HG02884 (cell line): Measurements from ENCODE around the gene KNOP1.

Experiments used
- ATAC-seq: cut with Tn5 transposase; IDR thresholded peaks from one replicate; pipeline ENCODE4 v1.9.1; 2021; ENCODE audit warnings: mild to moderate bottlenecking, moderate library complexity; ENCODE audit not compliant: unreplicated experiment

Gene KNOP1

DNA sequence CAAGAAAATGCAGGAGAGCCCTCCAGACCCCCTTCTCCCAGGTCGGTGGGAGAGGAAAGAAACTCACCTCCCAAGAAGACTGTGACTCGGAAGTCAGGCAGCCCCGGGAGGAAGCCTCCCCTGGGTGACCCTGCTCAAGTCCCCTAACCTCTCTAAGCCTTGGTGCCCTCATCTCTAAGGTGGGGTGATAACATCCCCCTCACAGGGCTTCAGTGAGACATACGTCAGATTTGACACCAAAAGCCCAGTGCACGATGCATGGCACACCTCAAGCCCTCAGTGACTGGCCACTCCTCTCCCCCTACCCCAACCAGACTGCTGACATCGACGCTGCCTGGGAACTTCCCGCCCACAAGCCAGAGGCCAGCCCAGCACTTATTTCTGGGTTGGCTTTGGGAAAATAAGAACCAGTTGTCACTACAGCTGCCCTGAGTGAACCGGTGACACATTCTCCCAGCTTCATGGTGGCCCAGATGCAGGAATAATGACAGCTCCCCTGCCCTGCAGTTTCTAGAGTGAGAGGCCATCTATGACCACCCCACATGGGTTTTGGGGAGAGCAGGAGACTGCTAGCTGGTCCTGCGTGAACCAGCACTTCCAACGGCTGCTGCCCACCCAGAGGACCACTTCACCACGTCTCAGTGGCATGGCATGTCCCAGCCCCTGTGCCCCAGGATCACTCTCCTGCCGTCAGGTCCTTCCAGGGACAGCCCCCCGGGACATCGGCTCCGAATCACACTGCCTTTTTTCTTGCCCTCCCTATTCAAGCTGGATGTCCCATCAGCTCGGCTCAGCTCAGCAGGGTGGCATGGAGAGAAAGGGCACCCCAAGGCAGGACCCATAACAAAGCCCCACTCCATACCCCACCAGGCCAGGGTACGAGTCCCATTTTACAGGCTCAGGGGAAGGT lies 9.5 kb downstream of the KNOP1 start:
- no peak for ATAC-seq

DNA sequence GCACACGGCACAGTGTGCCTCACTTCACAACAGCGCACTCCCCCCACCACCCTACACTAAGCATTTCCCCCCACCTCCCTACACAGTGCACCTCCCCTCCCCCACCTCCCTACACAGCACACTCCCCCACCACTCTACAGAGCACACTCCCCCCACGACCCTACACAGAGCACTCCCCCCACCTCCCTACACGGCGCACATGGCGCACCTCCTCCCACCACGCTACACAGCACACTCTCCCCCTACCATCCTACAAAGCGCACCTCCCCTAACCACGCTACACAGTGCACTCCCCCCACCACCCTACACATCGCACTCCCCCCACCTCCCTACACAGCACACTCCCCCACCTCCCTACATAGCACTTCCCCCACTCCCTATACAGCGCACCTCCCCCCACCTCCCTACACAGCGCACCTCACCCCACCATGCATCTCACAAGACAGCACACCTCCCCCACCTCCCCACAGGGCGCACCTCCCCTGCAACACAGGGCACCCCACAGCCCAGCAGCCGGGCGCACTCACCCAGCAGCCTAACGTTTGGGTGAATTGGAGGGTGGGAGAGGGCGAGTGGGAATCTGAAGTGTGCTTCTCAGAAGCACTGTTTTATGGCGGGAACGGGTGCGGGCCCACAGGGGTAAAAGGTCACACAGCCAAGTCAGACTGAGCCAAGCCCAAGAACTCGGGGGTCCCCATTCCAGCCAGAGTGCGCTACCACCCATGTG lies 10.3 kb downstream of the KNOP1 start:
- no peak for ATAC-seq

DNA sequence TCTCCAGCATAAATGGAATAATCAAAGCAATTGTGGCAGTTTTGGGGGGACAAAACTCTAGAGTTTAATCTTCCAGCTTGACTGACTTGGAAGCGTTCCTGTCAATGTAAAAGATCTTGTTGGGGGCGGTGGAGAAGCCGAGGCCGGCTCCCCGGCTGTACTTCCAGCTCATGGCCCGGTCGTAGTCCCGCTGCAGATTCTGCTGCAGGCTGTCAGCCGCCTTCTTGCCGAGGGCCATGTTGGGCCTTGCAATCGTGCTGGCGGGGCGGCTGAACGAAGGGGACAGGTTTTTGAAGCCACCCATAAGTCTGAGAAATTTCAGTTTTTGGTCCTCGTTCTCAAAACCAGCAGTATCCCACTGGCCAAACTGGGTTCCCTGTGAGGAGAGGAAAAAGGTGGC lies 11.2 kb downstream of the KNOP1 start:
- ATAC-seq: no peak

DNA sequence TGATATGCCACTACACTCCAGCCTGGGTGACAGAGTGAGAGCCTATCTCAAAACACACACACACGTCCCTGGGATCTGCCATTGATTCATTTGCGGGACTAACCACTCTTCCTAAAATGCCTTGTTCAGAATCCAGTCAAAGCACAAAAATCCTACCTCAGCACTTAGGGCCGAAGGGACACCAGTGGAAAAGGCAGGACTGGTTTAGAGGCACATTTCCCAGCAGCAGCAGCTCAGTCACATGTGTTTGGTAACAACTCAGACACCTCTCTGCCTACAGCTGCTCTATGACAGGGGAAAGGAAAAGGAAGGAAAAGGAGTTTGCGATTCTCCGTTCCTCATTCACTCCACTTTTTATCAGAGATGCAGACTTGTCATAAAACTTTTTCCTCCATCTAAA lies 12.2 kb downstream of the KNOP1 start:
- ATAC-seq: no peak

DNA sequence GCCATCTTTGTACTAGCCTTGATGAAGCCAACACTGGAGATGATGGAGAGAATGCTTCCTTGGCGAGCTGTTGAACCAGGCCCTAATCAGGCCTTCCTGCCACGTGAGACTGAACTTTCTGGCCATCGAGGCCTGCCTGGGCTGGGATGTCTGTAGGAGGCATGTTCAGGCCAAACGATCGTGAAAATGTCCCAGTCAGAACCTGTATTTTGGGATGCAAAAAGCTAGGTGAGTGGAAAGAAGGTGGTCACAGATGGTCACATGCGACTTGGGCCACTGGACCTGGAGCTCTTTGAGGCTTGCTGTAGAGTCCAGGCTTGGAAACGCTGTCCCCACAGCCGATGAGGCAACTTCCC lies 12.9 kb downstream of the KNOP1 start:
- ATAC-seq: no peak

DNA sequence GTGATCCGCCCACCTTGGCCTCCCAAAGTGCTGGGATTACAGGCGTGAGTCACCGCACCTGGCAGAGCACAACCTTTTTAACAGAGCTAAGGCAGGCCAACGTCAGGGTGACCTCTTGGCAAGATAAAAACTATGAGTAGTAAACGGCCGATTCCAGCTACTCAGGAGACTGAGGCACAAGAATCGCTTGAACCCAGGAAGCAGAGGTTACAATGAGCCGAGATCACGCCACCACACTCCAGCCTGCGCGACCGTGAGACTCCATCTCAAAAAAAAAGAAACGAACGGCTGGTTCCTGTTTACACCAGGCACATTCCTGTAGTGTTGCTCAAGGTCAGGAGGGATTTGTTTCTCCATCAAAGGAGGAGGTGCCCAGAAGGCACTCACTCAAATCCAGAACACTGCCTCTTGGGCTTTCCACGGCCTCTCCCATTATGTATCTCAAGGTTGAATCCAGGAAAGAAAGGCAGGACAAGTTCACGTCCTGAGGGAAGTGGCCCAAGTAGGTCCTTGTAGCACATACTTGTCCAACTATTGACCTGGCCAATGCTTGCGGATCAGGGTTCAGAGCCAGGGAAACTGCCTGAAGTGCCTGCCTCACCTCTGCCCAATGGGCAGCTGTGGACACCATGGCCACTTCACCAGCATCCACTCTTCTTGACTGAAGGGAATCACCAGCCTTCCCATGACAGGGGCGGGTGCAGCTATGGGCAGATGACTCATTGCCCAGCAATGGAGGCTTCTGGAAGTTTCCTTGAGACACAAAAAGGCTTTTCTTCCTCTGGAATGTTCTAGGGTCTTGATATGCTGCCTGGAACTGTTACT lies 13.5 kb downstream of the KNOP1 start:
- ATAC-seq: no peak

DNA sequence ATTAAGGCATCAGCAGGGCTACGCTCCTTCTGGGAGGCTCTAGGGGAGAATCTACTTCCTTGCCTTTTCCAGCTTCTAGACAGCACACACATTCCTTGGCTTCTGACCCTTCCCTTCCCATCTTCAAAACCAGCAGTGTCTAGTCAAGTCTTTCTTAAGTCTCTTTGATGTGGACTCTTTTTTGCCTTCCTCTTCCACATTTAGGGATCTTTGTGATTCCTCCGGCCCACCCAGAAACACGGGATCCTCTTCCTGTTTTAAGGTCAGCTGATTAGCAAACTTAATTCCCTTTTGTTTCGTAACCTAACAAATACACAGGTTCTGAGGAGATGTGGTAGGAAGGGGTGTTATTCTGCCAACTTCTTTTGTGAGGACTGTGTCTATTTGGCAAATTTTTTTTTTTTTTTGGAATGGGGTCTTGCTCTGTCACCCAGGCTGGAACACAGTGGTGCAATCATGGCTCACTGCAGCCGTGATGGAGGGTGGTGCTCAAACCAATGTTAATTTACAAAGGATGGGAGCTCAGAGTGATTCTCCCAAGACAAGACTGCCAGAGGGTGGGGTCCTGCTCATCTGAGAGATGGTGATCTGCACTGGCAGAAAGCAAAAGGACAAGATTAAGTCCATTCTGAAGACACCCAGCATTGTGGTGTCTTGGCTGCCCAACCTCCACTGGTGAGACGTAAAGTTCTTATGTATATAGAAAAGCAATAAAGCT lies 14.7 kb downstream of the KNOP1 start:
- ATAC-seq: no peak

DNA sequence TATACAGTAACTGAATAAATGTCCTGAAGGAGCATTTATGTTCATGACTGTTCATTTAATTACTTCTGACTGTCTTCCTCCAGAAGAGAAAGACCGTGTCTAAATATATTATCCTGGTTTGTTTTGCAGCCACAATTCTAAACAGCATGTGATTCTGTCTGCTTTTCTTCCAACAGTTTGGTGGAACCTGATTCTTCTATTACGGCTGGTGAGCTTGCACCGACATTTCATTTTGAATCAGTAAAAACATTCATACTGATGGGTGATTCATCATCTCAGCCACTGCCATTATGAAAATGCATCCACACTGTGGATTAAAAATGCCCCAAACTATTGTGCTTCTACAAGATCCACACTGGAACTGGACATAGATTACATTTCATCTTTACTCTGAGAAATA lies 16.9 kb downstream of the KNOP1 start:
- ATAC-seq: no peak

DNA sequence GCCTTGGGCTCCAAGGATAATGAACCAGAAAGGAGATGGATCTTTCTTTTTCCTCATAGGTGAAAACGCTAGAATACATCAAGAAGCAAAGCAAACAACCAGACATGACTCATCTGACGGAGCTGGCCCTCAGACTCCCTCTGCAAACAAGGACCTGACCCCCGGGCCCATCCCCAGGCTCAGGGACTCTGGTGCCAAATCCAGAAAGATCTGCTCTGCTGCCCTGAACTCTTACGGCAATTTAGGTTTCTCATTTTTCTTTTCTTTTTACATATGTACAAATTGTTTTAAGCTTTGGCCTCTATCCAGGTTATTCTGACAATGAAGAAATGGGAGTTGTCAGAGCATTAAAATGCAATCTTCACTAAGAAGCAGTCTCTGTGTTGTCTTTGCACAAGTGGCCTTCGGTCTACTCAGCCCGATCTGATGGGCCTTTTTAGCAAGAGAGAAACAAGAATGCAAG lies 17.7 kb downstream of the KNOP1 start:
- no peak for ATAC-seq

DNA sequence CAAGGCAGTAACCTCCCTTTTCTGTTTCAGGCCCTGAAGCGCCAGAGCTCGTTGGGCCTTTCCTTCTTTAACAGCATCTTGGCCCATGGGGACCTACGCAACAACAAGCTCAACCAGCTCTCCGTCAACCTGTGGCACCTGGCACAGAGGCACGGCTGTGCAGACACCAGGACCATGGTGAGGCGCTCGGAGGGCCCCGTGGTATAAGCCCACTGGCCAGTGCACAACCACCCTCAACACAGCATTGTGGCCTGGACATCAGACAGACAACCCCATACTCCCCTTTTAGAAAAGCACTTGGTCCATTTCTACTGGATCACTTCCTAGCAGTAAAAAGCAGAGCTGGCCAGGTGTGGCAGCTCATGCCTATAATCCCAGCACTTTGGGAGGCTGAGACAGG lies 18.6 kb downstream of the KNOP1 start:
- no peak for ATAC-seq

DNA sequence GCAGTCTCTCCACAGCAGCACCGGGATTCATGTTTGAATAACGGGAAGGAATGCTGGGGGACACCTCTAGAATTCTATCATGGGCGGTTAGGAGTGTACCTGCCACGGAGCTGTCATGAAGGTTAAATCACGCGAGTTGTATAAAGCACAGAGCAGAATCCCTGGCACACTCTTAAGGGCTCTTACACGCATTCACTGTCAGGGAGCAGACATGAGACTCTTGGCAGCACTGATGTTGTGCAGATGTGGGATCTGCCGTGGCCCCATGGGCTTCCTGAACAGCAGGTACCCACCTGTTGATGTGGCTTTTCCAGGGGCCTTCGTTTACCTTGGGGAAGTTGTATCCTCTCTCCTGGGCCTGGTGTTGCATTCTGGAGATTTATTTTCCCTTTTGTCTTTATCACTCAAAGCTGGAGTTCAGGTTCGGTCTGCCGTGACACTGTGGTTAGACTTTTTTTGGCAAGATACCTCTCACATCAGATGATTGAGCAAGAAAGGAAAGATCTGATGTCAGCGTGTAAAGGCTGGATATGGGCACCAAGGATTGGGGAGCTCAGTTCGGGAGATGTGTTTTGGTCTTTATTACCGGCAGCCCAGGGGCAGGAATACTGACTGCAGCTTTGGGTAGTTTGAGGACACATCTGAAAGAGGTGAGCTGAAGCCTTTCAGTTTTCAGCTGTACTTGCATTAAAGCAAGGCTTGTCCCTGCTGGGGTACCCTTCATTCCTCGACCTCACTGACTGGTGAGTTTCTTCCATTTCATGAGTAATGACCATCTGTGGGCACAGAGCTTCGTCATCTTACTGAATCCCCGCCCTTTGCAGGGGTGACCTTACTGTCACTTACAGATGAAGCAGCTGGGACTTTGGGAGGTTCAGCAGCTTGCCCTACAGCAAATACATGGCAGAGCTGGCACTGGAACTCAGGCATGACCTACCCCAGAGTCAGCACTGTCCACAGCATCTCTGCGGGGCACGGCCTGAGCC lies 19.3 kb downstream of the KNOP1 start:
- no peak for ATAC-seq

DNA sequence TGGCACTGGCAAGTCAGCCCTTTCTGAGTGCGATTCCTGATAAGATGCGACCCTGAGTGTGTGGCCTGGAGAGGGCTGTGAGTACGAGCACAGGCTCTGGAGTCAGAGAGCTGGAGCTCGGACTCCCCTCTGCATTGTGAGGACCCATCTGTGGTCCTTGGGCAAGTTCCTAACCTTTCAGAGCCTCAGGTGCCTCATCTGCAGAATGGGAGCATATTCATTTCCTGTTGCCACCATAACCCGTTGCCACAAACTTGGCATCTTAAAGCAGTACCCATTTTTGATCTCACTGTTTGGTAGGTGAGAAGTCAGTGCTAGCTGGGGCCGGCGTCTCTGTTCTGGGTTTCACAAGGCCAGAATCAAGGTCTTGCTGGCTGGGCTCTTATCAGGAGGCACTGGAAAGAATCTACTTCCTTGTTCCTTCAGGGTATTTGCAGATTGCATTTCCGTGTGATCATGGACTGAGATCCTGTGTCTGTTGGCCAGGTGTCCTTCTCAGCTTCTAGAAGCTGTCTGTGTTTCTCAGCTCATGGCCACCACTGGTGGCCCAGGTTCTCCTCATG lies 20.2 kb downstream of the KNOP1 start:
- ATAC-seq: no peak

DNA sequence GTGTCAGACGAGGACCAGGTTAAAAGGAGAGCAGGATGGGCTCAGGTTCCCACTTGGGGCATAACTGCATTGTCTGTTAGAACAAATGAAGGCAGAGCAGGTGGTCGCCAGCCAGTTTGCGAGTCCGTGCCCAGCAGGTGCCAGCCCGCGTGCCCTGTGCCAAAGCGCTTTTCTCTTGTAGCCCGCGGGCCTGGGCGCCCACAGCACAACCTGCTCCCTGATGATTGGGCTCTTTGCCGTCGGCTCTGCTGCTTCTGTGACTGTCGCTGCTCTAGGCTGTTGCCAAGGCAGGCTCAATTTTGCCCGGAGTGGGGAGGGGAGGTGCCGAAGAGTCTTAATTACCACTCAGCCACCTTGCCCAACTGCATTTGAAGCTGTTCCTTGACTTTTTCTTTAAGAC lies 21.1 kb downstream of the KNOP1 start:
- no peak for ATAC-seq

DNA sequence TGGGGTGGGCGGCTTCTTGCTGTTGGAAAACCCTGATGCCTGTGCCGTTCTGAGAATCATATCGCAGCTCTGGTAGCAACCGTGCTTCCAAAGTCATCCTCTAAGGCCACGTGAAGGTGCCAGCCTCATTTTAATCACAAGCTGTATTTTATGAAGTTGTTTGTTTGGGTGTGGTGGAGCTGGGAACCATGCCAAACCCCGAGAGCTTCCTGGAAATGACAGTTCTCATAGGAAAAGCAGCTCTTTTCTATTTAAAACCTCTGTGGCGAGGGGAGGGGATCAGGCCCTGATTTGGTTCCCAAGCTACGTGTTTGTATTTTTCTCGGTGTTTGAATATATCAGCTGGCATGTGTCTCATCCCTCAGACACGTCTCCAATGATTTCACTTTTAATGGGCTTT lies 21.7 kb downstream of the KNOP1 start:
- no peak for ATAC-seq

DNA sequence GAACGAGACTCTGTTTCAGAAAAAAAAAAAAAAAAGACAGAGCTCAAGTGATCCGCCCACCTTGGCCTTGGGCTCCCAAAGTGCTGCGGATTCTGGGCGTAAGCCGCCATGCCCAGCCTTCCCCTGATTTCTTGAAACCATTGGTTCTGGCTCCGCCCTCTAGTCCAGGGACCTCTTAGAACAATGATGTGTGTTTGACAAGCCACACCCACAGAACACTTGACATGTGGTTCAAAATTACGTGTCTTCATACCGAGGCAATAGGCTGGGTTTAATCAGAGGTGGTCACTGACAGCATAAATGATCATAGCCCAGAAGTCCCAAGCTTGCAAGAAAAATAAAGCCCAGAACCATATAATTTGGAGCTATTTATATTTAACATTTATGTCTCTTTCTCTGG lies 23.0 kb downstream of the KNOP1 start:
- no peak for ATAC-seq

DNA sequence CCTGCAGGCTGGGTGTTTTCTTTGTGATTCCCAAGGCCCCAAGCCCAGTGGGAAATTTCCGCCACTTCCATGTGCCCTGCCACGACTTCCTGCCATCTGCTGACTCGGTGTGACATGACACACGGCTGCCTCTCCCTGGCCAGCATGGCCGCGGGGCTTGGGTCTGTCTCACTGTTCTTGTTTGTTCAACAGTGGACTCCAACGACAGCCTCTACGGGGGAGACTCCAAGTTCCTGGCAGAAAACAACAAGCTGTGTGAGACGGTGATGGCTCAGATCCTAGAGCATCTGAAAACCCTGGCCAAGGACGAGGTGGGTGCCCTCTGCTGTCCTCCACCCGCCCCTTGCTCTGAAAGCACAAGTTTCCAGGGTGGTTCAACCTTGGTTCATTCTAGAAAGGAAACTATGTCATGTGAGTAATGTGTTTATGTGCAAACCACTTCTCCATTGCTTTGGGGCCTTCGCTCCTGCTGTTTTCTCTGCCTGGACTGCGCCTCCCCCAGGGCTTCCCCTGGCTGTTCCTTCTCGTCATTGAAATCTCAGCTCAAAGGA lies 26.8 kb downstream of the KNOP1 start:
- ATAC-seq: no peak

DNA sequence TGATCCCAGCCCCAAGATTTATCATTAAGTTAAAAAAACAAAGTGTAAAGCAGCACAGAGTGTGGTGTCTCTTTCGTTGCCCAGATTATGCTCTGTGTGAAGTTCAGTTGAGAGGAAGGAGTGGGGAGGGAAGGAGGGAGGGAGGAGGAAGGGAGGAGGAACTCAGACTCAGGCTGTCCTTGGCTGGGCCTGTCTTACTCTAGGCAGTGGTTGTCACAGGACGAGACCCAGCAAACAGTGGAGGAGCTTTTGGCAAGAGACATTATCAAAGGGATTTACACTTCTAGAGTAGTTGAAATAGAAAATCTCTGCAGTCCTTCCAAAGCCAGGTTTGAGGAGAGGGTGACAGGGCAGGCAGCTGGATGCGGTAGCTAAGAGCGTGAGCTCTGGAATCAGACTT lies 27.8 kb downstream of the KNOP1 start:
- no peak for ATAC-seq

DNA sequence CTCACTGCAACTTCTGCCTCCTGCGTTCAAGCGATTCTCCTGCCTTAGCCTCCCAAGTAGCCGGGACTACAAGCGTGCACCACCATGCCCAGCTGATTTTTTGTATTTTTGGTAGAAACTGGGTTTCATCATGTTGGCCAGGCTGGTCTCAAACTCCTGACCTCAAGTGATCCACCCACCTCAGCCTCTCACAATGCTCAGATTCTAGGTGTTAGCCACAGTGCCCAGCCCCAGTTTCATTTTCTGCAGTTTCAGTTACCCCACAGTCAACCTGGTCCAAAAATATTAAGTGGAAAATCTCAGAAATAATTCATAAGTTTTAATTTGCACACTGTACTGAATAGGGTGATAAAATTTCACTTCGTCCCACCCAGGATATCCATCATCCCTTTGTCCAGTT lies 28.7 kb downstream of the KNOP1 start:
- ATAC-seq: no peak

DNA sequence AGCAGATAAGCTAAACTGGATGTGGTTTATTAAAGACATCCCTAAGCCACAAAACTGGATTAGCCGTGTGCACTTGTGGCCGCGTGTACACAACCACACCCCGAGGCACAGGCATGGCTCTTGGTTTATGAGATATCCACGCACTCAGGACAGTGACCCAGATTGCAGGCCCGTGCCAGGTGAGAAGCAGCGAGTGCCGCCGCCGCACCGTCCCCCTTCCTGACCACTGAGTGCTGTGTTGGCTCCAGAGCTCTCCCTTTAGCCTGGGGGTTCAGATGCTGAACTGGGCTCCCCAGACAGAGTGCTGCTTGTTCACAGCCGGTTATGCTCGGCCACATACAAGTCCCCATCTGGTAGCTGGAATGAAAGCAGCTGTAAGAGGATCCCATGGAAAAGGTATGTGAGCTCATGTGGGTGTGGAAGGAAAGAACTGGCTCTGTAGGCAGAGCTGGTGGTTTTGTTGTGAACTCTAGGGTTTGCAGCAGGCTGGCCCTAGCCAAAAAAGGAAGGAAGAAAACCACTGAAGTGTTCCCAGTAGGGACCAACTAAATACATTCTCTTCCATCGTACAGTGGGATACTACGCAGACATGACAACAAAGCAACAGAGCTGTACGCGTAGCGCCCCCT lies 29.5 kb downstream of the KNOP1 start:
- no peak for ATAC-seq
